ENCODE results near the gene UNC13C. TPM values are rescaled to one million over a fixed set of nuclear protein-coding genes. Genes with fewer than 3 reads are reported as not detected.

Gene UNC13C
- total RNA-seq, 1 donor from 2014 or later, result 0.18 TPM

DNA sequence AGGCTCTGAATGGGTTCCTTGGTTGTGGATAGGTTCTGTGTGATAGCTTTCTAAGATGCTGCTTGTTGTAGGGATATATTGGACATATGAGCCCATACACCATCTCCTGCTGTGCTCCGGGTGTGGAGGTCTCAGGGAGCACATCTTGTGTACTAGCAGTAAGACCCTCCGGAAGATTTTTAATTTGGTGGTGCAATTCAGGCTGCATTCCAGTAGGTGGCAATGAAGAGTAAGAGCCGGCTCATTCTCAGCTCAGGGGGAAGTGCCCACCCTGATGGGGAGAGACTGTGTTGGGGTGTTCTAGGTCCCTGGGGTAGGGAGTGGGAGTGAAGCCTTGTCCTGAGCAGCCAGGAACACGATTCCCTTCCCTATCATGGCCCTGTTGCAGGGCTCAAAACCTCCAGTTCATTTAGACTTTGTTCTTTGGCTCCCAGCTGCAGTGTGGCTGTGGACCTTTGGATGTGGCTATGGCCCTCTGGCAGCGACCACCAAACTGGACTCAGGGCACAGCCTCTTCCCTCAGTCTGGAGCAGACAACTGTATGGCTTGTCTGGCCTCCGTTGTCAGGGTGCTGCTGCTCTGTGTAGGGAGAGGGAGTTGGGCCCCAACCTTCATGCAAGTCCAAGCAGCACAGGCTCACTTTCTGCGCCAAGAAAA lies 104.7 kb downstream of the UNC13C start:
- no peaks in the 10 kb centered on the region for H3K27me3 ChIP-seq (ENCODE audit: insufficient read depth, low read length)
- H3K4me3 Mint-ChIP-seq (ENCODE audit: unreplicated experiment), result no peak overlapping the region
- H3K4me2 ChIP-seq (ENCODE audit: low read length), result no peak overlapping the region
- H3K4me1 ChIP-seq (ENCODE audit: insufficient read depth, low read length), result no peaks in the 10 kb centered on the region
- no peak for DNase-seq (ENCODE audit: low read depth)
- no peaks in the 10 kb centered on the region for H3K9me3 ChIP-seq (ENCODE audit: insufficient read depth, low read depth, low read length)
- no peak overlapping the region for H2AFZ ChIP-seq (ENCODE audit: low read depth, low read length)
- FAIRE-seq, result no peak
- H3K4me3 ChIP-seq (ENCODE audit: insufficient read depth, low read depth, low read length), result no peak overlapping the region
- H3K27ac Mint-ChIP-seq (ENCODE audit: unreplicated experiment), result no peak overlapping the region
- no peaks in the 10 kb centered on the region for H3K36me3 ChIP-seq (ENCODE audit: insufficient read depth, low read length)
- H3K9me3 Mint-ChIP-seq (ENCODE audit: unreplicated experiment), result no peaks in the 10 kb centered on the region
- no peaks in the 10 kb centered on the region for H3K4me1 Mint-ChIP-seq (ENCODE audit: low read depth, unreplicated experiment)
- no peaks in the 10 kb centered on the region for H3K36me3 Mint-ChIP-seq (ENCODE audit: low read depth, unreplicated experiment)
- H3K27me3 Mint-ChIP-seq (ENCODE audit: low read depth, unreplicated experiment), result no peaks in the 10 kb centered on the region
- H3K79me2 ChIP-seq (ENCODE audit: insufficient read depth, low read length), result no peaks in the 10 kb centered on the region
- no peak overlapping the region for H3K9ac ChIP-seq (ENCODE audit: low read length)
- H3K27ac ChIP-seq (ENCODE audit: low read depth, low read length), result no peak overlapping the region
- TF ChIP-seq, protein P1, sequence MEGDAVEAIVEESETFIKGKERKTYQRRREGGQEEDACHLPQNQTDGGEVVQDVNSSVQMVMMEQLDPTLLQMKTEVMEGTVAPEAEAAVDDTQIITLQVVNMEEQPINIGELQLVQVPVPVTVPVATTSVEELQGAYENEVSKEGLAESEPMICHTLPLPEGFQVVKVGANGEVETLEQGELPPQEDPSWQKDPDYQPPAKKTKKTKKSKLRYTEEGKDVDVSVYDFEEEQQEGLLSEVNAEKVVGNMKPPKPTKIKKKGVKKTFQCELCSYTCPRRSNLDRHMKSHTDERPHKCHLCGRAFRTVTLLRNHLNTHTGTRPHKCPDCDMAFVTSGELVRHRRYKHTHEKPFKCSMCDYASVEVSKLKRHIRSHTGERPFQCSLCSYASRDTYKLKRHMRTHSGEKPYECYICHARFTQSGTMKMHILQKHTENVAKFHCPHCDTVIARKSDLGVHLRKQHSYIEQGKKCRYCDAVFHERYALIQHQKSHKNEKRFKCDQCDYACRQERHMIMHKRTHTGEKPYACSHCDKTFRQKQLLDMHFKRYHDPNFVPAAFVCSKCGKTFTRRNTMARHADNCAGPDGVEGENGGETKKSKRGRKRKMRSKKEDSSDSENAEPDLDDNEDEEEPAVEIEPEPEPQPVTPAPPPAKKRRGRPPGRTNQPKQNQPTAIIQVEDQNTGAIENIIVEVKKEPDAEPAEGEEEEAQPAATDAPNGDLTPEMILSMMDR (IDR thresholded peaks at IDR 0.05; ENCODE audit: insufficient read depth, low read depth, low read length), result peak; percentile 58
- no peak for TF ChIP-seq EZH2 (IDR thresholded peaks at IDR 0.05; ENCODE audit: insufficient read depth, low read length)
- H4K20me1 ChIP-seq (ENCODE audit: insufficient read depth, low read length), result no peaks in the 10 kb centered on the region

DNA sequence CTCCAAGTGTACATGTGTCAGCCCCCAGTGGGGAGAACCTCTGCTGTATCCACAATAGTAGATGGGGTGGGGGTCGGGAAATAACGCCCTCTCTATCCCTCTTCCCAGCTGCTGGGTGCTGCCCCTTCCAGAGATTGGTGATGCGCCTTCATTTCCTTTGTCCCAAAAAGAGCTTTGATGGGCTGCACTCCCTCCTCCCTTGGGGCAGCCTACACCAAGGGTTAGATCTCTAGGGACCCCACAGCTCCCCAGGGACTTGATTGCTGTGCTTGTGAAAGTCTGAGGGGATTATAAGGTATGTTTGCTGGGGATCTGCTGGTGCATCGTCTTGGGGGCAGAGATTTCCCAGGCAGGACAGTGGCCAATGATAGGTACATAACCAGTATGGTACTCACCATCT lies 105.3 kb downstream of the UNC13C start:
- H4K20me1 ChIP-seq (ENCODE audit: insufficient read depth, low read length), result no peaks in the 10 kb centered on the region
- TF ChIP-seq EZH2 (IDR thresholded peaks at IDR 0.05; ENCODE audit: insufficient read depth, low read length), result no peak
- TF ChIP-seq, protein P1 (IDR thresholded peaks at IDR 0.05; ENCODE audit: insufficient read depth, low read depth, low read length), result no peak

DNA sequence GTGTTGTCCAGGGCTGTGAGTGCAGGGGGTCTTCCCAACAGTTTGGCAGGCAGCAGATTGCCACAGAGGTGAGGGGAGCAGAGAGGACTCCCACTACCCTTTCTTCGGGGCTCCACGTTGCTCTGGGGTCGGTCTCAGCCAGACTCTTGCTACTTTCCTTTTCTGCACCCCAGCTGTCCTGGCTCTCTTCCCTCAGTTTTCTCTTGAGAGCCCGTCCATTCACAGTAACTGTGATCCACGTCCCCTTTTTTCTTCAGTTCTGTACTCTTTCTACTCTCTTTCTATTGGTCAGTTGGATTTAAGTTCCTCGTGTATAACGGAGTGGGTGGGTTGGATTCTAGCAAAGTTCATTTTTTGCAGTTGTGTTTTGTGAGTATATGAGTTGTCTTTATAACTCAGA lies 105.8 kb downstream of the UNC13C start:
- H3K4me2 ChIP-seq (ENCODE audit: low read length), result no peak overlapping the region
- no peaks in the 10 kb centered on the region for H3K27me3 Mint-ChIP-seq (ENCODE audit: low read depth, unreplicated experiment)
- DNase-seq (ENCODE audit: low read depth), result no peak

More for the DNA sequence above, 105.3 kb downstream of the UNC13C start:
- FAIRE-seq, result no peak
- no peaks in the 10 kb centered on the region for H3K27me3 Mint-ChIP-seq (ENCODE audit: low read depth, unreplicated experiment)
- Histone ChIP-seq H2AFZ (ENCODE audit: low read depth, low read length) (no peak overlapping the region), H3K4me3 (ENCODE audit: insufficient read depth, low read depth, low read length) (no peak overlapping the region), H3K4me2 (ENCODE audit: low read length) (no peak overlapping the region), H3K4me1 (ENCODE audit: insufficient read depth, low read length) (no peaks in the 10 kb centered on the region), H3K79me2 (ENCODE audit: insufficient read depth, low read length) (no peaks in the 10 kb centered on the region), H3K27me3 (ENCODE audit: insufficient read depth, low read length) (no peaks in the 10 kb centered on the region), H3K27ac (ENCODE audit: low read depth, low read length) (no peak overlapping the region), H3K9ac (ENCODE audit: low read length) (no peak overlapping the region), H3K9me3 (ENCODE audit: insufficient read depth, low read depth, low read length) (no peaks in the 10 kb centered on the region), H3K36me3 (ENCODE audit: insufficient read depth, low read length) (no peaks in the 10 kb centered on the region)
- no peak overlapping the region for H3K4me3 Mint-ChIP-seq (ENCODE audit: unreplicated experiment)
- DNase-seq (ENCODE audit: low read depth), result no peak
- no peak overlapping the region for H3K27ac Mint-ChIP-seq (ENCODE audit: unreplicated experiment)
- H3K36me3 Mint-ChIP-seq (ENCODE audit: low read depth, unreplicated experiment), result no peaks in the 10 kb centered on the region
- H3K9me3 Mint-ChIP-seq (ENCODE audit: unreplicated experiment), result no peaks in the 10 kb centered on the region
- no peaks in the 10 kb centered on the region for H3K4me1 Mint-ChIP-seq (ENCODE audit: low read depth, unreplicated experiment)

More for the DNA sequence above, 105.8 kb downstream of the UNC13C start:
- no peaks in the 10 kb centered on the region for H4K20me1 ChIP-seq (ENCODE audit: insufficient read depth, low read length)
- no peaks in the 10 kb centered on the region for H3K9me3 Mint-ChIP-seq (ENCODE audit: unreplicated experiment)
- no peaks in the 10 kb centered on the region for H3K9me3 ChIP-seq (ENCODE audit: insufficient read depth, low read depth, low read length)
- H3K27me3 ChIP-seq (ENCODE audit: insufficient read depth, low read length), result no peaks in the 10 kb centered on the region
- H3K9ac ChIP-seq (ENCODE audit: low read length), result no peak overlapping the region
- H3K4me3 Mint-ChIP-seq (ENCODE audit: unreplicated experiment), result no peak overlapping the region
- H3K27ac ChIP-seq (ENCODE audit: low read depth, low read length), result no peak overlapping the region
- no peaks in the 10 kb centered on the region for H3K36me3 ChIP-seq (ENCODE audit: insufficient read depth, low read length)
- H2AFZ ChIP-seq (ENCODE audit: low read depth, low read length), result no peak overlapping the region
- no peaks in the 10 kb centered on the region for H3K4me1 ChIP-seq (ENCODE audit: insufficient read depth, low read length)
- no peak for TF ChIP-seq EZH2 (IDR thresholded peaks at IDR 0.05; ENCODE audit: insufficient read depth, low read length)
- TF ChIP-seq, protein P1 (IDR thresholded peaks at IDR 0.05; ENCODE audit: insufficient read depth, low read depth, low read length), result no peak
- H3K4me3 ChIP-seq (ENCODE audit: insufficient read depth, low read depth, low read length), result no peak overlapping the region
- FAIRE-seq, result no peak
- H3K27ac Mint-ChIP-seq (ENCODE audit: unreplicated experiment), result no peak overlapping the region
- no peaks in the 10 kb centered on the region for H3K79me2 ChIP-seq (ENCODE audit: insufficient read depth, low read length)
- no peaks in the 10 kb centered on the region for H3K4me1 Mint-ChIP-seq (ENCODE audit: low read depth, unreplicated experiment)
- no peaks in the 10 kb centered on the region for H3K36me3 Mint-ChIP-seq (ENCODE audit: low read depth, unreplicated experiment)

Measured in astrocyte (in vitro differentiated cells and primary cell).